ENCODE data around the gene THEM4. TPM values are rescaled to one million over a fixed set of nuclear protein-coding genes. Genes with fewer than 3 reads are reported as not detected.
A peak's percentile ranks its signal among the peaks of the same experiment; 100 is the strongest.

THEM4 gene
- total RNA-seq, result 10 to 100 TPM in 3 of 4 donors, 1 to 10 TPM in 1; 9.1 to 45.2 (median 14.6) TPM

- DNase-seq, result peak; percentile 95 to 99 (median 98)
- Histone ChIP-seq H3K4me1 (peaks cover 0 to 22% (median 0%) of the 10 kb centered on the region in 4 donors), H3K4me3 (peak within 1 kb of the TSS; percentile 50 to 78 (median 60)), H3K27ac (peak within 1 kb of the TSS; percentile 79 to 89 (median 83)), H3K36me3 (no peaks in the 10 kb centered on the region), H3K9me3 (peaks cover 0 to 9% (median 1%) of the 10 kb centered on the region in 4 donors), H3K27me3 (no peaks in the 10 kb centered on the region)
- peak; percentile 74 to 90 for TF ChIP-seq POLR2A (IDR thresholded peaks at IDR 0.05)
- TF ChIP-seq, protein P1, sequence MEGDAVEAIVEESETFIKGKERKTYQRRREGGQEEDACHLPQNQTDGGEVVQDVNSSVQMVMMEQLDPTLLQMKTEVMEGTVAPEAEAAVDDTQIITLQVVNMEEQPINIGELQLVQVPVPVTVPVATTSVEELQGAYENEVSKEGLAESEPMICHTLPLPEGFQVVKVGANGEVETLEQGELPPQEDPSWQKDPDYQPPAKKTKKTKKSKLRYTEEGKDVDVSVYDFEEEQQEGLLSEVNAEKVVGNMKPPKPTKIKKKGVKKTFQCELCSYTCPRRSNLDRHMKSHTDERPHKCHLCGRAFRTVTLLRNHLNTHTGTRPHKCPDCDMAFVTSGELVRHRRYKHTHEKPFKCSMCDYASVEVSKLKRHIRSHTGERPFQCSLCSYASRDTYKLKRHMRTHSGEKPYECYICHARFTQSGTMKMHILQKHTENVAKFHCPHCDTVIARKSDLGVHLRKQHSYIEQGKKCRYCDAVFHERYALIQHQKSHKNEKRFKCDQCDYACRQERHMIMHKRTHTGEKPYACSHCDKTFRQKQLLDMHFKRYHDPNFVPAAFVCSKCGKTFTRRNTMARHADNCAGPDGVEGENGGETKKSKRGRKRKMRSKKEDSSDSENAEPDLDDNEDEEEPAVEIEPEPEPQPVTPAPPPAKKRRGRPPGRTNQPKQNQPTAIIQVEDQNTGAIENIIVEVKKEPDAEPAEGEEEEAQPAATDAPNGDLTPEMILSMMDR (IDR thresholded peaks at IDR 0.05), result peak in 4 of 6 experiments; percentile 27 to 51 (median 40)
Measured at GRCh38 chr1:151909167-151910149, at the start of gene THEM4. THEM4 (minus strand) TSS chr1:151909511; CDS start chr1:151909458, 53 bp downstream.

DNA sequence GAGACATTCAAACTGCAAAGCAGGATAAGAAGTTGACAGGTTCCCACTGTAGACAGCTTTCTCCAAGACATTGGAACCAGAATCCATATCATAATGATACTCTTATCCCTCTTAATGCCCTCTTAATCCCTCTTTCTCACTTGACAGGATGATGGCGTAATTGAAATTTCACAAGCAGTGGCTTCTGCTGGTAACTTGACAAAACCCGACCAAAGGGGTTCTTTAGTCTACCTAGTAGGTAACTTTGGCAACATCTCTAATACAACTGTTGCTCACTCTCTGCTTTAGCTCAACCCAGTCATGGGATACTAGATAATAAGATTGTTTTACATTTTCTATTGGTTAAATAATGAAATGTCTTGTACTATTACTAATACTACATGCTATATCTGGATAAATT lies 49.6 kb upstream of the THEM4 start:
- no peak for DNase-seq
- H3K9me3 ChIP-seq, result no peaks in the 10 kb centered on the region
- H3K27ac ChIP-seq, result no peak overlapping the region
- no peaks in the 10 kb centered on the region for H3K27me3 ChIP-seq
- H3K4me1 ChIP-seq, result no peaks in the 10 kb centered on the region
- H3K4me3 ChIP-seq, result no peak overlapping the region
- TF ChIP-seq POLR2A (IDR thresholded peaks at IDR 0.05), result no peak
- TF ChIP-seq, protein P1 (IDR thresholded peaks at IDR 0.05), result no peak
- H3K36me3 ChIP-seq, result no peaks in the 10 kb centered on the region

DNA sequence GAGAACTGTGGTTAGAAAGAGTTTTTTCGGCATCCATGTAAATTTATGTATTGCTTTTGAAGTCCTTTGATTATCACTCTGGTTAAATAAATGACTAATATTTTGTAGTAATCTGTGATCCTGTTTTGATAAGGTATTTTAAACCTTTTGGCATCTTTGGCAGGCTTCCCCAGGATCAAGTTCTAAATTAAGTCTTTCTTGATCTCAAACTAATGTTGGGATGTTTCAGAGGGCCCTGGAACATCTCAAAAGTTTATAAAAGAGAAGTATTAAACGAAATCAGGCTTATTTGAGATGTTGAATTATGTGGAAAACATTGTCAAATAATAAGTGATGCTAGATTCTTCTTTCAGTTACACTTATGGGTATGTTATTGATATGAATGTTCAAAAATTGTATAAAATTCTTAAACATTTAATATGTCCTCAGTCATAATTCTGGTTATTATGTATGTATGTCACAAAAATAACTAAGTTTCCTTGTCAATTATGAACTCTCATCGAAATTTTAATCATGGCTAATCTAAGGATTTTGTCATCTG lies 47.7 kb upstream of the THEM4 start:
- no peak overlapping the region for H3K4me3 ChIP-seq
- H3K27ac ChIP-seq, result no peak overlapping the region
- H3K36me3 ChIP-seq, result no peaks in the 10 kb centered on the region
- no peaks in the 10 kb centered on the region for H3K4me1 ChIP-seq
- no peaks in the 10 kb centered on the region for H3K27me3 ChIP-seq
- TF ChIP-seq, protein P1 (IDR thresholded peaks at IDR 0.05), result no peak
- TF ChIP-seq POLR2A (IDR thresholded peaks at IDR 0.05), result no peak
- no peaks in the 10 kb centered on the region for H3K9me3 ChIP-seq
- DNase-seq, result no peak

- peak in 2 of 3 donors; percentile 57 to 58 for DNase-seq
Measured at GRCh38 chr1:151953409-151954094, 44.2 kb upstream of the THEM4 start.

GRCh38 chr1:151952811-151953210 lies 43.5 kb upstream of the THEM4 start:
- H3K36me3 ChIP-seq, result no peaks in the 10 kb centered on the region
- no peak for DNase-seq
- H3K27me3 ChIP-seq, result no peaks in the 10 kb centered on the region
- H3K9me3 ChIP-seq, result no peaks in the 10 kb centered on the region
- no peak for TF ChIP-seq POLR2A (IDR thresholded peaks at IDR 0.05)
- TF ChIP-seq, protein P1 (IDR thresholded peaks at IDR 0.05), result no peak
- H3K27ac ChIP-seq, result no peak overlapping the region
- H3K4me1 ChIP-seq, result no peaks in the 10 kb centered on the region
- H3K4me3 ChIP-seq, result no peak overlapping the region

More at GRCh38 chr1:151953409-151954094, 44.2 kb upstream of the THEM4 start:
- no peak overlapping the region for H3K27ac ChIP-seq
- no peak for TF ChIP-seq POLR2A (IDR thresholded peaks at IDR 0.05)
- TF ChIP-seq, protein P1 (IDR thresholded peaks at IDR 0.05), result no peak
- no peaks in the 10 kb centered on the region for H3K9me3 ChIP-seq
- no peak overlapping the region for H3K4me3 ChIP-seq
- H3K4me1 ChIP-seq, result no peaks in the 10 kb centered on the region
- H3K27me3 ChIP-seq, result no peaks in the 10 kb centered on the region
- no peaks in the 10 kb centered on the region for H3K36me3 ChIP-seq

Measured in Peyer's patch (tissue), 4 donors.